ENCODE data around the gene KANK3. TPM values are rescaled to one million over a fixed set of nuclear protein-coding genes. Genes with fewer than 3 reads are reported as not detected.
A peak's percentile ranks its signal among the peaks of the same experiment; 100 is the strongest.

Gene KANK3
- total and polyA plus RNA-seq, 9 of the 15 experiments (the other 6 are each of a cell fraction or from before 2014, with no cell fraction given): 0.03 to 0.40 (median 0.08) TPM; not detected in 6

DNA sequence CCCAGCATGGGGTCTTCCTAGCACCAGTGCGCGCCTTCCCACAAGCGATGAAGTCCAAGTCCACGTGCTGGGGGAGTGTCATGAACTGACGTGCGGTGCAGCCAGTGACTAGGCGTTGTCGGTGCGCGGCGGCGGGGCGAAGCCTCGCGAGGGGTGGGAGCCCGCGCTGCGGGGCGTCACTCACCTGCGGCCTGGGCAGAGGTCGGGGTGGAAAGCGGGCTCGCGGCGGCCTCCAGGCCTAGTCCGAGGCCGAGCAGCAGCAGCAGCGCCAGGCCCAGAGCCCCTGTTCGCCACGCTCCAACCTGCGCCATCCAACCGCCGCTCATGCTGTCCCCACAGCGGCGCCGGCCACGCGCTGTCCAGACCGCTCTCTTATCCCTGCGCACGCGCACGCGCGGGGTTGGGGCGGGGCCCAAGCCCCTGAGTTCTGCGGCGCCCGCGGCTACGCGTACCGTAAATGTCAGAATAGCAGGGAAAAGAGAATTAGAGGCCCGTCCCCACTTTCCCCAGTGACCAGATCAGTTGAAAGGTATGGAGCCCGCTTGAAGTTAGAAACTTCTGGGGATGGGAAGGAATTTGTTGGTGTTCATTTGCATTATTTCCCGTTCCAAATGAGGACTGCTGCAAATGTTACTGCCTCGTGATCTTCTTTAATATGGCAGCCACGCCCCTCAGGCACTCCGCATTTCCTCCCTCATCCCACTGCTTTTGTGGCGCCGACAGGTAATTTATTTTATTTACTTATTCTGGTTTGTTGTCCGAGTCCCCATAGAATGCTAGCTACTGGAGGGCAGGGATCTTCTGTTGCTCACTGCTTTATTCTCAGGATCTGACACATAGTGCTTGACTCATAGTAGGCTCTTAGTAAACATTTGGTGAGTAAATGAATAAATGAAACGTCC is 34.8 kb downstream of the KANK3 start, which contains the start of gene CD320 (continued):
- no peak for TF ChIP-seq SREBF1 (IDR thresholded peaks at IDR 0.05; ENCODE audit: borderline replicate concordance, low read depth, low read length)
- no peak for TF ChIP-seq ETV6 (IDR thresholded peaks at IDR 0.05; ENCODE audit: borderline replicate concordance in 1 of 2, low read depth in 2 of 2, low read length in 1 of 2)
- TF ChIP-seq ETV6 (CRISPR knock-in tag; IDR thresholded peaks at IDR 0.05; ENCODE audit: borderline replicate concordance): 0 out of 2 replicates have a peak, but pooled peaks have one; percentile 42
- no peak for TF ChIP-seq KDM1A (IDR thresholded peaks at IDR 0.05)
- TF ChIP-seq PTTG1 (tag; IDR thresholded peaks at IDR 0.05; ENCODE audit: low read depth): no peak
- no peak for TF ChIP-seq SMARCC2 (IDR thresholded peaks at IDR 0.05; ENCODE audit: low read depth)
- no peak for TF ChIP-seq TAL1 (IDR thresholded peaks at IDR 0.05)
- no peak for TF ChIP-seq ELK1 (CRISPR knock-in tag; IDR thresholded peaks at IDR 0.05)
- no peak for TF ChIP-seq FOXJ2 (tag; IDR thresholded peaks at IDR 0.05)
- TF ChIP-seq E2F5 (CRISPR knock-in tag; IDR thresholded peaks at IDR 0.05): 0 out of 2 replicates have a peak, but pooled peaks have one; percentile 56
- TF ChIP-seq, protein P1, sequence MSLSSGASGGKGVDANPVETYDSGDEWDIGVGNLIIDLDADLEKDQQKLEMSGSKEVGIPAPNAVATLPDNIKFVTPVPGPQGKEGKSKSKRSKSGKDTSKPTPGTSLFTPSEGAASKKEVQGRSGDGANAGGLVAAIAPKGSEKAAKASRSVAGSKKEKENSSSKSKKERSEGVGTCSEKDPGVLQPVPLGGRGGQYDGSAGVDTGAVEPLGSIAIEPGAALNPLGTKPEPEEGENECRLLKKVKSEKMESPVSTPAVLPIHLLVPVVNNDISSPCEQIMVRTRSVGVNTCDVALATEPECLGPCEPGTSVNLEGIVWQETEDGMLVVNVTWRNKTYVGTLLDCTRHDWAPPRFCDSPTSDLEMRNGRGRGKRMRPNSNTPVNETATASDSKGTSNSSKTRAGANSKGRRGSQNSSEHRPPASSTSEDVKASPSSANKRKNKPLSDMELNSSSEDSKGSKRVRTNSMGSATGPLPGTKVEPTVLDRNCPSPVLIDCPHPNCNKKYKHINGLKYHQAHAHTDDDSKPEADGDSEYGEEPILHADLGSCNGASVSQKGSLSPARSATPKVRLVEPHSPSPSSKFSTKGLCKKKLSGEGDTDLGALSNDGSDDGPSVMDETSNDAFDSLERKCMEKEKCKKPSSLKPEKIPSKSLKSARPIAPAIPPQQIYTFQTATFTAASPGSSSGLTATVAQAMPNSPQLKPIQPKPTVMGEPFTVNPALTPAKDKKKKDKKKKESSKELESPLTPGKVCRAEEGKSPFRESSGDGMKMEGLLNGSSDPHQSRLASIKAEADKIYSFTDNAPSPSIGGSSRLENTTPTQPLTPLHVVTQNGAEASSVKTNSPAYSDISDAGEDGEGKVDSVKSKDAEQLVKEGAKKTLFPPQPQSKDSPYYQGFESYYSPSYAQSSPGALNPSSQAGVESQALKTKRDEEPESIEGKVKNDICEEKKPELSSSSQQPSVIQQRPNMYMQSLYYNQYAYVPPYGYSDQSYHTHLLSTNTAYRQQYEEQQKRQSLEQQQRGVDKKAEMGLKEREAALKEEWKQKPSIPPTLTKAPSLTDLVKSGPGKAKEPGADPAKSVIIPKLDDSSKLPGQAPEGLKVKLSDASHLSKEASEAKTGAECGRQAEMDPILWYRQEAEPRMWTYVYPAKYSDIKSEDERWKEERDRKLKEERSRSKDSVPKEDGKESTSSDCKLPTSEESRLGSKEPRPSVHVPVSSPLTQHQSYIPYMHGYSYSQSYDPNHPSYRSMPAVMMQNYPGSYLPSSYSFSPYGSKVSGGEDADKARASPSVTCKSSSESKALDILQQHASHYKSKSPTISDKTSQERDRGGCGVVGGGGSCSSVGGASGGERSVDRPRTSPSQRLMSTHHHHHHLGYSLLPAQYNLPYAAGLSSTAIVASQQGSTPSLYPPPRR (CRISPR knock-in tag; IDR thresholded peaks at IDR 0.05; ENCODE audit: borderline replicate concordance): peak; percentile 46; the same call in 1 of the 2 replicates
- TF ChIP-seq, protein P2, sequence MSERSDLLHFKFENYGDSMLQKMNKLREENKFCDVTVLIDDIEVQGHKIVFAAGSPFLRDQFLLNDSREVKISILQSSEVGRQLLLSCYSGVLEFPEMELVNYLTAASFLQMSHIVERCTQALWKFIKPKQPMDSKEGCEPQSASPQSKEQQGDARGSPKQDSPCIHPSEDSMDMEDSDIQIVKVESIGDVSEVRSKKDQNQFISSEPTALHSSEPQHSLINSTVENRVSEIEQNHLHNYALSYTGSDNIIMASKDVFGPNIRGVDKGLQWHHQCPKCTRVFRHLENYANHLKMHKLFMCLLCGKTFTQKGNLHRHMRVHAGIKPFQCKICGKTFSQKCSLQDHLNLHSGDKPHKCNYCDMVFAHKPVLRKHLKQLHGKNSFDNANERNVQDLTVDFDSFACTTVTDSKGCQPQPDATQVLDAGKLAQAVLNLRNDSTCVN (CRISPR knock-in tag; IDR thresholded peaks at IDR 0.05): 0 out of 2 replicates have a peak, but pooled peaks have one; percentile 70
- TF ChIP-seq HEY1 (CRISPR knock-in tag; IDR thresholded peaks at IDR 0.05; ENCODE audit: borderline replicate concordance): 0 out of 2 replicates have a peak, but pooled peaks have one; percentile 4
- TF ChIP-seq, protein P3, sequence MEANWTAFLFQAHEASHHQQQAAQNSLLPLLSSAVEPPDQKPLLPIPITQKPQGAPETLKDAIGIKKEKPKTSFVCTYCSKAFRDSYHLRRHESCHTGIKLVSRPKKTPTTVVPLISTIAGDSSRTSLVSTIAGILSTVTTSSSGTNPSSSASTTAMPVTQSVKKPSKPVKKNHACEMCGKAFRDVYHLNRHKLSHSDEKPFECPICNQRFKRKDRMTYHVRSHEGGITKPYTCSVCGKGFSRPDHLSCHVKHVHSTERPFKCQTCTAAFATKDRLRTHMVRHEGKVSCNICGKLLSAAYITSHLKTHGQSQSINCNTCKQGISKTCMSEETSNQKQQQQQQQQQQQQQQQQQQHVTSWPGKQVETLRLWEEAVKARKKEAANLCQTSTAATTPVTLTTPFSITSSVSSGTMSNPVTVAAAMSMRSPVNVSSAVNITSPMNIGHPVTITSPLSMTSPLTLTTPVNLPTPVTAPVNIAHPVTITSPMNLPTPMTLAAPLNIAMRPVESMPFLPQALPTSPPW (CRISPR knock-in tag; IDR thresholded peaks at IDR 0.05): peak; percentile 87
- no peak for TF ChIP-seq ZNF253 (CRISPR knock-in tag; conservative IDR thresholded peaks at IDR 0.05)
- TF ChIP-seq ZNF507 (tag; conservative IDR thresholded peaks at IDR 0.05): no peak
- TF ChIP-seq LEF1 (IDR thresholded peaks at IDR 0.05): no peak

Measured in K562 (cell line).